MM.1S (cell line): ENCODE measurements around the gene PRM3.

Experiments
- CTCF ChIP-seq: fragments of 300-600 bp; sonication (generic); IDR thresholded peaks from 2 replicates; pipeline ENCODE4 v1.5.1; 2016; ENCODE audit warnings: antibody characterized with exemption, low read length, mixed read lengths
- EZH2 ChIP-seq: fragments of 300-600 bp; sonication (generic); optimal IDR thresholded peaks from 2 replicates; pipeline ENCODE3; 2017; ENCODE audit warnings: low read depth, mild to moderate bottlenecking, antibody characterized with exemption, low read length, mixed read lengths
- EZH2phosphoT487 ChIP-seq: fragments of 300-600 bp; sonication (generic); IDR thresholded peaks from 2 replicates; pipeline ENCODE4 v1.6.1; 2018; ENCODE audit warnings: antibody characterized with exemption, low read length

GRCh38 chr16:11273721-11274324 is 394 bp upstream of the PRM3 start:
- TF ChIP-seq CTCF (no peak), EZH2 (no peak), EZH2phosphoT487 (no peak)
